H9 (cell line): Measurements from ENCODE around the gene FXYD1. TPM values are rescaled to one million over a fixed set of nuclear protein-coding genes. Genes with fewer than 3 reads are reported as not detected.

Experiments used
- DNase-seq: peaks from one replicate; pipeline ENCODE4 v3.0.0-alpha.2; 2017
- H2AFZ ChIP-seq: one replicate; pipeline ENCODE4 v1.6.1; 2013; ENCODE audit warnings: mild to moderate bottlenecking, low read length, control low read depth, moderate library complexity
- H2AK5ac ChIP-seq: 2 replicates; pipeline ENCODE4 v1.6.1; 2013; ENCODE audit warnings: low read length, control low read depth, mixed read lengths; ENCODE audit not compliant: insufficient read length
- H2BK120ac ChIP-seq: one replicate; pipeline ENCODE4 v1.6.1; 2013; ENCODE audit warnings: low read depth, mild to moderate bottlenecking, low read length, control low read depth, inconsistent platforms; ENCODE audit not compliant: poor library complexity, severe bottlenecking
- H2BK12ac ChIP-seq: 2 replicates; pipeline ENCODE4 v1.6.1; 2013; ENCODE audit warnings: low read length, control low read depth, mixed read lengths, low read depth; ENCODE audit not compliant: insufficient read length
- H2BK15ac ChIP-seq: 2 replicates; pipeline ENCODE4 v1.6.1; 2013; ENCODE audit warnings: low read depth, low read length, control low read depth
- H2BK20ac ChIP-seq: one replicate; pipeline ENCODE4 v1.6.1; 2013; ENCODE audit warnings: low read depth, mild to moderate bottlenecking, low read length, control low read depth, inconsistent platforms; ENCODE audit not compliant: poor library complexity, severe bottlenecking
- H2BK5ac ChIP-seq: 2 replicates; pipeline ENCODE4 v1.6.1; 2013; ENCODE audit warnings: low read length, control low read depth, mixed read lengths; ENCODE audit not compliant: insufficient read length
- H3K14ac ChIP-seq: 2 replicates; pipeline ENCODE4 v1.6.1; 2013; ENCODE audit warnings: low read length, control low read depth; ENCODE audit not compliant: insufficient read depth
- H3K18ac ChIP-seq: 2 replicates; pipeline ENCODE4 v1.6.1; 2013; ENCODE audit warnings: low read depth, mild to moderate bottlenecking, mixed read lengths, low read length, control low read depth; ENCODE audit not compliant: insufficient read length
- H3K23ac ChIP-seq: 2 replicates; pipeline ENCODE4 v1.6.1; 2013; ENCODE audit warnings: low read length, control low read depth, mixed read lengths, low read depth; ENCODE audit not compliant: insufficient read length
- H3K23me2 ChIP-seq: 2 replicates; pipeline ENCODE4 v1.6.1; 2013; ENCODE audit warnings: low read depth, mild to moderate bottlenecking, mixed read lengths, low read length, control low read depth; ENCODE audit not compliant: insufficient read length, poor library complexity, severe bottlenecking
- H3K27ac ChIP-seq: 2 replicates; pipeline ENCODE4 v1.5.1; 2013; ENCODE audit warnings: low read length, control low read depth, mixed read lengths, low read depth; ENCODE audit not compliant: insufficient read length
- H3K27me3 ChIP-seq: 2 replicates; pipeline ENCODE4 v1.6.1; 2013; ENCODE audit warnings: low read length, control low read depth, inconsistent platforms; ENCODE audit not compliant: insufficient read depth
- H3K4ac ChIP-seq: 2 replicates; pipeline ENCODE4 v1.6.1; 2013; ENCODE audit warnings: low read depth, mild to moderate bottlenecking, control low read depth, inconsistent platforms, low read length, moderate library complexity
- H3K4me1 ChIP-seq: 2 replicates; pipeline ENCODE4 v1.6.1; 2013; ENCODE audit warnings: low read length, control low read depth, inconsistent platforms; ENCODE audit not compliant: insufficient read depth
- H3K4me2 ChIP-seq: 2 replicates; pipeline ENCODE4 v1.6.1; 2013; ENCODE audit warnings: low read length, control low read depth, mixed read lengths; ENCODE audit not compliant: insufficient read length, insufficient read depth
- H3K56ac ChIP-seq: 2 replicates; pipeline ENCODE4 v1.6.1; 2013; ENCODE audit warnings: low read depth, mild to moderate bottlenecking, mixed read lengths, low read length, control low read depth; ENCODE audit not compliant: insufficient read length
- H3K79me1 ChIP-seq: 2 replicates; pipeline ENCODE4 v1.6.1; 2013; ENCODE audit warnings: low read depth, mild to moderate bottlenecking, moderate library complexity, low read length, control low read depth, inconsistent platforms; ENCODE audit not compliant: insufficient read depth, poor library complexity, severe bottlenecking
- H3K79me2 ChIP-seq: 2 replicates; pipeline ENCODE4 v1.6.1; 2013; ENCODE audit warnings: low read length, control low read depth, inconsistent platforms; ENCODE audit not compliant: insufficient read depth
- H3K9ac ChIP-seq: 2 replicates; pipeline ENCODE4 v1.6.1; 2013; ENCODE audit warnings: low read length, control low read depth, mixed read lengths; ENCODE audit not compliant: insufficient read length; ENCODE audit errors: extremely low read depth
- H3K9me3 ChIP-seq: one replicate; pipeline ENCODE4 v1.6.1; 2013; ENCODE audit warnings: low read depth, low read length, inconsistent platforms; ENCODE audit not compliant: control insufficient read depth
- H3T11ph ChIP-seq: one replicate; pipeline ENCODE4 v1.6.1; 2013; ENCODE audit warnings: mild to moderate bottlenecking, low read length, control low read depth, inconsistent platforms
- H4K20me1 ChIP-seq: one replicate; pipeline ENCODE4 v1.6.1; 2013; ENCODE audit not compliant: control insufficient read depth, insufficient read length, insufficient read depth
- H4K5ac ChIP-seq: 2 replicates; pipeline ENCODE4 v1.6.1; 2013; ENCODE audit warnings: low read depth, mild to moderate bottlenecking, mixed read lengths, low read length, control low read depth; ENCODE audit not compliant: insufficient read length
- H4K8ac ChIP-seq: replicated peaks from 2 replicates; pipeline ENCODE4 v1.6.1; 2013; ENCODE audit warnings: low read length, control low read depth, mixed read lengths, low read depth; ENCODE audit not compliant: insufficient read length
- H4K91ac ChIP-seq: 2 replicates; pipeline ENCODE4 v1.6.1; 2013; ENCODE audit warnings: low read depth, mild to moderate bottlenecking, moderate library complexity, mixed read lengths, low read length, control low read depth; ENCODE audit not compliant: insufficient read length
- H3K27ac Mint-ChIP-seq, 3 experiments: 2 replicates in 2 of 3; 3 replicates in 1 of 3; pipeline ENCODE4 v1.8.0; 2020 to 2021; ENCODE audit warnings: mixed read lengths in 3 of 3, mild to moderate bottlenecking in 1 of 3, moderate library complexity in 1 of 3
- H3K27me3 Mint-ChIP-seq: 2 replicates; pipeline ENCODE4 v1.8.0; 2021; ENCODE audit warnings: low read depth, mild to moderate bottlenecking, moderate library complexity, mixed read lengths
- H3K36me3 Mint-ChIP-seq, 3 experiments: 2 replicates in 2 of 3; 3 replicates in 1 of 3; pipeline ENCODE4 v1.8.0; 2020 to 2021; ENCODE audit warnings: low read depth in 3 of 3, mixed read lengths in 3 of 3; ENCODE audit not compliant: insufficient read depth in 1 of 3
- H3K4me1 Mint-ChIP-seq, 2 experiments: 2 replicates each; pipeline ENCODE4 v1.8.0; 2020; ENCODE audit warnings: mixed read lengths in 2 of 2
- H3K4me3 Mint-ChIP-seq, 2 experiments: 2 replicates in 1 of 2; 3 replicates in 1 of 2; pipeline ENCODE4 v1.8.0; 2020 to 2021; ENCODE audit warnings: mild to moderate bottlenecking in 2 of 2, mixed read lengths in 2 of 2, moderate library complexity in 1 of 2
- H3K9me3 Mint-ChIP-seq, 2 experiments: 2 replicates in 1 of 2; 3 replicates in 1 of 2; pipeline ENCODE4 v1.8.0; 2020; ENCODE audit warnings: mild to moderate bottlenecking in 2 of 2, mixed read lengths in 2 of 2, moderate library complexity in 1 of 2
- WGBS: extraction: QIAGEN DNeasy Blood & Tissue Kit; methylation state at CpG from one replicate; pipeline ENCODE4 v1.1.7; 2013; ENCODE audit warnings: missing lambda C conversion rate, low lambda C conversion rate, mixed read lengths; ENCODE audit not compliant: insufficient read length; ENCODE audit errors: extremely low coverage; 5-methylcytosine and 5-hydroxymethylcytosine counted together
- total RNA-seq: library from RNA; stranded (reverse); gene quantifications from 2 replicates; pipeline ENCODE4 v1.2.1, GENCODE V29; 2021
- TF ChIP-seq, protein P1 (sequence below): fragments of 200-600 bp; sonication (generic); conservative IDR thresholded peaks from 3 replicates; pipeline ENCODE4 v1.8.0; 2021; ENCODE audit warnings: antibody characterized with exemption, mild to moderate bottlenecking

The FXYD1 gene
- total RNA-seq, 1 experiment from 2014 or later: 7.7 TPM

GRCh38 chr19:35160629-35161433, 22.2 kb downstream of the FXYD1 start:
- H3K27ac Mint-ChIP-seq: peak overlapping the region in 1 of 3 experiments; percentile 24; a peak in 1 of 7 replicates
- Histone ChIP-seq H3K9ac (no peak overlapping the region), H3K27ac (no peak overlapping the region), H3T11ph (no peak overlapping the region), H3K4me1 (no peaks in the 10 kb centered on the region), H3K27me3 (no peaks in the 10 kb centered on the region), H3K4ac (no peak overlapping the region), H4K5ac (no peak overlapping the region), H2AK5ac (no peak overlapping the region), H3K23ac (no peak overlapping the region), H4K91ac (no peak overlapping the region), H2BK5ac (no peak overlapping the region), H4K8ac (no peak overlapping the region), H4K20me1 (no peaks in the 10 kb centered on the region), H3K4me2 (no peak overlapping the region), H3K18ac (no peak overlapping the region), H2BK120ac (no peak overlapping the region), H2BK20ac (no peak overlapping the region), H3K9me3 (peaks cover 2% of the 10 kb centered on the region), H2BK15ac (no peak overlapping the region), H3K79me2 (no peaks in the 10 kb centered on the region; the same call in 1 of the 2 replicates), H3K23me2 (no peaks in the 10 kb centered on the region), H3K79me1 (no peaks in the 10 kb centered on the region), H3K14ac (no peak overlapping the region), H2BK12ac (no peak overlapping the region), H2AFZ (no peak overlapping the region), H3K56ac (no peak overlapping the region)
- H3K9me3 Mint-ChIP-seq: peaks cover 4 to 19% of the 10 kb centered on the region in 2 experiments
- no CpG with 5 or more reads among the region's 9 CpGs for WGBS
- peaks cover 8 to 9% of the 10 kb centered on the region in 2 experiments for H3K4me1 Mint-ChIP-seq
- H3K4me3 Mint-ChIP-seq: no peak overlapping the region
- no peaks in the 10 kb centered on the region for H3K27me3 Mint-ChIP-seq
- TF ChIP-seq, protein P1, sequence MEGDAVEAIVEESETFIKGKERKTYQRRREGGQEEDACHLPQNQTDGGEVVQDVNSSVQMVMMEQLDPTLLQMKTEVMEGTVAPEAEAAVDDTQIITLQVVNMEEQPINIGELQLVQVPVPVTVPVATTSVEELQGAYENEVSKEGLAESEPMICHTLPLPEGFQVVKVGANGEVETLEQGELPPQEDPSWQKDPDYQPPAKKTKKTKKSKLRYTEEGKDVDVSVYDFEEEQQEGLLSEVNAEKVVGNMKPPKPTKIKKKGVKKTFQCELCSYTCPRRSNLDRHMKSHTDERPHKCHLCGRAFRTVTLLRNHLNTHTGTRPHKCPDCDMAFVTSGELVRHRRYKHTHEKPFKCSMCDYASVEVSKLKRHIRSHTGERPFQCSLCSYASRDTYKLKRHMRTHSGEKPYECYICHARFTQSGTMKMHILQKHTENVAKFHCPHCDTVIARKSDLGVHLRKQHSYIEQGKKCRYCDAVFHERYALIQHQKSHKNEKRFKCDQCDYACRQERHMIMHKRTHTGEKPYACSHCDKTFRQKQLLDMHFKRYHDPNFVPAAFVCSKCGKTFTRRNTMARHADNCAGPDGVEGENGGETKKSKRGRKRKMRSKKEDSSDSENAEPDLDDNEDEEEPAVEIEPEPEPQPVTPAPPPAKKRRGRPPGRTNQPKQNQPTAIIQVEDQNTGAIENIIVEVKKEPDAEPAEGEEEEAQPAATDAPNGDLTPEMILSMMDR: no peak
- no peak for DNase-seq
- H3K36me3 Mint-ChIP-seq: peaks cover 75 to 85% (median 79%) of the 10 kb centered on the region in 3 experiments
